Measurements from ENCODE around the gene GADL1. TPM values are rescaled to one million over a fixed set of nuclear protein-coding genes. Genes with fewer than 3 reads are reported as not detected.

The GADL1 gene
- polyA plus RNA-seq, 2 donors, result 0.04 to 0.06 TPM

GRCh38 chr3:30919564-30919963 is 25.1 kb upstream of the GADL1 start:
- H3K4me1 ChIP-seq (ENCODE audit: control insufficient read depth in 2 of 2, insufficient read depth in 2 of 2, low read length in 1 of 2), result no peaks in the 10 kb centered on the region
- H3K27me3 ChIP-seq (ENCODE audit: control insufficient read depth in 1 of 2, insufficient read depth in 2 of 2, low read length in 2 of 2), result no peaks in the 10 kb centered on the region
- no peaks in the 10 kb centered on the region for H3K9me3 ChIP-seq (ENCODE audit: control insufficient read depth in 2 of 2, insufficient read depth in 1 of 2, low read depth in 1 of 2, low read length in 1 of 2)
- no peak overlapping the region for H3K27ac ChIP-seq (ENCODE audit: low read depth in 2 of 2, low read length in 1 of 2)
- H3K36me3 ChIP-seq (ENCODE audit: control insufficient read depth in 2 of 2, insufficient read depth in 2 of 2, low read length in 1 of 2), result no peaks in the 10 kb centered on the region
- WGBS, 2 donors, result 86 to 90% methylated on average over 6 of the region's 6 CpGs
- no peak overlapping the region for H3K4me3 ChIP-seq (ENCODE audit: low read depth in 1 of 2, low read length in 2 of 2)

- H3K9me3 ChIP-seq (ENCODE audit: control insufficient read depth in 2 of 2, insufficient read depth in 1 of 2, low read depth in 1 of 2, low read length in 1 of 2), result no peaks in the 10 kb centered on the region
- no peaks in the 10 kb centered on the region for H3K4me1 ChIP-seq (ENCODE audit: control insufficient read depth in 2 of 2, insufficient read depth in 2 of 2, low read length in 1 of 2)
These were observed 24.3 kb upstream of the GADL1 start for GRCh38 chr3:30918761-30919160.

GRCh38 chr3:30915782-30916181 is 21.3 kb upstream of the GADL1 start:
- no peak overlapping the region for H3K27ac ChIP-seq (ENCODE audit: low read depth in 2 of 2, low read length in 1 of 2)
- H3K9me3 ChIP-seq (ENCODE audit: control insufficient read depth in 2 of 2, insufficient read depth in 1 of 2, low read depth in 1 of 2, low read length in 1 of 2), result no peaks in the 10 kb centered on the region
- no peaks in the 10 kb centered on the region for H3K27me3 ChIP-seq (ENCODE audit: control insufficient read depth in 1 of 2, insufficient read depth in 2 of 2, low read length in 2 of 2)
- no peaks in the 10 kb centered on the region for H3K4me1 ChIP-seq (ENCODE audit: control insufficient read depth in 2 of 2, insufficient read depth in 2 of 2, low read length in 1 of 2)
- H3K36me3 ChIP-seq (ENCODE audit: control insufficient read depth in 2 of 2, insufficient read depth in 2 of 2, low read length in 1 of 2), result no peaks in the 10 kb centered on the region
- no peak overlapping the region for H3K4me3 ChIP-seq (ENCODE audit: low read depth in 1 of 2, low read length in 2 of 2)

More at GRCh38 chr3:30918761-30919160, 24.3 kb upstream of the GADL1 start:
- WGBS, 2 donors, result 97 to 100% methylated on average over 1 of the region's 1 CpG
- Histone ChIP-seq H3K27me3 (ENCODE audit: control insufficient read depth in 1 of 2, insufficient read depth in 2 of 2, low read length in 2 of 2) (no peaks in the 10 kb centered on the region), H3K4me3 (ENCODE audit: low read depth in 1 of 2, low read length in 2 of 2) (no peak overlapping the region), H3K27ac (ENCODE audit: low read depth in 2 of 2, low read length in 1 of 2) (no peak overlapping the region), H3K36me3 (ENCODE audit: control insufficient read depth in 2 of 2, insufficient read depth in 2 of 2, low read length in 1 of 2) (no peaks in the 10 kb centered on the region)

- H3K4me3 ChIP-seq (ENCODE audit: low read depth in 1 of 2, low read length in 2 of 2), result no peak overlapping the region
- H3K36me3 ChIP-seq (ENCODE audit: control insufficient read depth in 2 of 2, insufficient read depth in 2 of 2, low read length in 1 of 2), result no peaks in the 10 kb centered on the region
- no peaks in the 10 kb centered on the region for H3K27me3 ChIP-seq (ENCODE audit: control insufficient read depth in 1 of 2, insufficient read depth in 2 of 2, low read length in 2 of 2)
- 88 to 94% methylated on average over 4 of the region's 4 CpGs for WGBS, 2 donors
- no peak overlapping the region for H3K27ac ChIP-seq (ENCODE audit: low read depth in 2 of 2, low read length in 1 of 2)
- no peaks in the 10 kb centered on the region for H3K9me3 ChIP-seq (ENCODE audit: control insufficient read depth in 2 of 2, insufficient read depth in 1 of 2, low read depth in 1 of 2, low read length in 1 of 2)
- no peaks in the 10 kb centered on the region for H3K4me1 ChIP-seq (ENCODE audit: control insufficient read depth in 2 of 2, insufficient read depth in 2 of 2, low read length in 1 of 2)
These were observed 20.2 kb upstream of the GADL1 start for GRCh38 chr3:30914696-30915095.

GRCh38 chr3:30913176-30913575 is 18.7 kb upstream of the GADL1 start:
- Histone ChIP-seq H3K36me3 (ENCODE audit: control insufficient read depth in 2 of 2, insufficient read depth in 2 of 2, low read length in 1 of 2) (no peaks in the 10 kb centered on the region), H3K27ac (ENCODE audit: low read depth in 2 of 2, low read length in 1 of 2) (no peak overlapping the region), H3K9me3 (ENCODE audit: control insufficient read depth in 2 of 2, insufficient read depth in 1 of 2, low read depth in 1 of 2, low read length in 1 of 2) (no peaks in the 10 kb centered on the region), H3K4me1 (ENCODE audit: control insufficient read depth in 2 of 2, insufficient read depth in 2 of 2, low read length in 1 of 2) (no peaks in the 10 kb centered on the region), H3K4me3 (ENCODE audit: low read depth in 1 of 2, low read length in 2 of 2) (no peak overlapping the region), H3K27me3 (ENCODE audit: control insufficient read depth in 1 of 2, insufficient read depth in 2 of 2, low read length in 2 of 2) (no peaks in the 10 kb centered on the region)
- 81 to 89% methylated on average over 4 of the region's 4 CpGs for WGBS, 2 donors

- no peaks in the 10 kb centered on the region for H3K27me3 ChIP-seq (ENCODE audit: control insufficient read depth in 1 of 2, insufficient read depth in 2 of 2, low read length in 2 of 2)
- H3K9me3 ChIP-seq (ENCODE audit: control insufficient read depth in 2 of 2, insufficient read depth in 1 of 2, low read depth in 1 of 2, low read length in 1 of 2), result no peaks in the 10 kb centered on the region
- H3K4me3 ChIP-seq (ENCODE audit: low read depth in 1 of 2, low read length in 2 of 2), result no peak overlapping the region
- no peaks in the 10 kb centered on the region for H3K36me3 ChIP-seq (ENCODE audit: control insufficient read depth in 2 of 2, insufficient read depth in 2 of 2, low read length in 1 of 2)
- no peak overlapping the region for H3K27ac ChIP-seq (ENCODE audit: low read depth in 2 of 2, low read length in 1 of 2)
- H3K4me1 ChIP-seq (ENCODE audit: control insufficient read depth in 2 of 2, insufficient read depth in 2 of 2, low read length in 1 of 2), result no peaks in the 10 kb centered on the region
These were observed 17.8 kb upstream of the GADL1 start for GRCh38 chr3:30912301-30912700.

GRCh38 chr3:30908456-30909037 is 14.1 kb upstream of the GADL1 start:
- Histone ChIP-seq H3K4me1 (ENCODE audit: control insufficient read depth in 2 of 2, insufficient read depth in 2 of 2, low read length in 1 of 2) (no peaks in the 10 kb centered on the region), H3K27me3 (ENCODE audit: control insufficient read depth in 1 of 2, insufficient read depth in 2 of 2, low read length in 2 of 2) (no peaks in the 10 kb centered on the region), H3K4me3 (ENCODE audit: low read depth in 1 of 2, low read length in 2 of 2) (no peak overlapping the region), H3K9me3 (ENCODE audit: control insufficient read depth in 2 of 2, insufficient read depth in 1 of 2, low read depth in 1 of 2, low read length in 1 of 2) (no peaks in the 10 kb centered on the region), H3K27ac (ENCODE audit: low read depth in 2 of 2, low read length in 1 of 2) (no peak overlapping the region), H3K36me3 (ENCODE audit: control insufficient read depth in 2 of 2, insufficient read depth in 2 of 2, low read length in 1 of 2) (no peaks in the 10 kb centered on the region)
- 63 to 69% methylated on average over 7 of the region's 7 CpGs for WGBS, 2 donors

- H3K4me3 ChIP-seq (ENCODE audit: low read depth in 1 of 2, low read length in 2 of 2), result no peak overlapping the region
- H3K9me3 ChIP-seq (ENCODE audit: control insufficient read depth in 2 of 2, insufficient read depth in 1 of 2, low read depth in 1 of 2, low read length in 1 of 2), result no peaks in the 10 kb centered on the region
- H3K4me1 ChIP-seq (ENCODE audit: control insufficient read depth in 2 of 2, insufficient read depth in 2 of 2, low read length in 1 of 2), result no peaks in the 10 kb centered on the region
- H3K27ac ChIP-seq (ENCODE audit: low read depth in 2 of 2, low read length in 1 of 2), result no peak overlapping the region
- H3K27me3 ChIP-seq (ENCODE audit: control insufficient read depth in 1 of 2, insufficient read depth in 2 of 2, low read length in 2 of 2), result no peaks in the 10 kb centered on the region
- no peaks in the 10 kb centered on the region for H3K36me3 ChIP-seq (ENCODE audit: control insufficient read depth in 2 of 2, insufficient read depth in 2 of 2, low read length in 1 of 2)
- WGBS, 2 donors, result 51 to 61% methylated on average over 4 of the region's 4 CpGs
These were observed 10.5 kb upstream of the GADL1 start for GRCh38 chr3:30904996-30905395.

- H3K4me1 ChIP-seq (ENCODE audit: control insufficient read depth in 2 of 2, insufficient read depth in 2 of 2, low read length in 1 of 2), result peaks cover 0 to 3% of the 10 kb centered on the region in 2 donors
- 77 to 79% methylated on average over 5 of the region's 5 CpGs for WGBS, 2 donors
- no peaks in the 10 kb centered on the region for H3K9me3 ChIP-seq (ENCODE audit: control insufficient read depth in 2 of 2, insufficient read depth in 1 of 2, low read depth in 1 of 2, low read length in 1 of 2)
- no peaks in the 10 kb centered on the region for H3K36me3 ChIP-seq (ENCODE audit: control insufficient read depth in 2 of 2, insufficient read depth in 2 of 2, low read length in 1 of 2)
- no peaks in the 10 kb centered on the region for H3K27me3 ChIP-seq (ENCODE audit: control insufficient read depth in 1 of 2, insufficient read depth in 2 of 2, low read length in 2 of 2)
- no peak overlapping the region for H3K27ac ChIP-seq (ENCODE audit: low read depth in 2 of 2, low read length in 1 of 2)
- no peak overlapping the region for H3K4me3 ChIP-seq (ENCODE audit: low read depth in 1 of 2, low read length in 2 of 2)
These were observed 868 bp upstream of the GADL1 start for GRCh38 chr3:30895329-30895728.

- peak overlapping the region in 1 of 2 donors; percentile 68 for H3K4me3 ChIP-seq (ENCODE audit: low read depth in 1 of 2, low read length in 2 of 2)
- no peaks in the 10 kb centered on the region for H3K27me3 ChIP-seq (ENCODE audit: control insufficient read depth in 1 of 2, insufficient read depth in 2 of 2, low read length in 2 of 2)
- H3K27ac ChIP-seq (ENCODE audit: low read depth in 2 of 2, low read length in 1 of 2), result no peak overlapping the region
- WGBS, 2 donors, result 46 to 49% methylated on average over 8 of the region's 8 CpGs
- H3K9me3 ChIP-seq (ENCODE audit: control insufficient read depth in 2 of 2, insufficient read depth in 1 of 2, low read depth in 1 of 2, low read length in 1 of 2), result no peaks in the 10 kb centered on the region
- H3K4me1 ChIP-seq (ENCODE audit: control insufficient read depth in 2 of 2, insufficient read depth in 2 of 2, low read length in 1 of 2), result peaks cover 0 to 3% of the 10 kb centered on the region in 2 donors
- no peaks in the 10 kb centered on the region for H3K36me3 ChIP-seq (ENCODE audit: control insufficient read depth in 2 of 2, insufficient read depth in 2 of 2, low read length in 1 of 2)
These were observed 659 bp downstream of the GADL1 start for GRCh38 chr3:30893678-30894325.

Measured in esophagus (tissue), 2 donors.